CD14-positive monocyte (primary cell): ENCODE measurements around the gene RASAL3. TPM values are rescaled to one million over a fixed set of nuclear protein-coding genes. Genes with fewer than 3 reads are reported as not detected.
A peak's percentile ranks its signal among the peaks of the same experiment; 100 is the strongest.

Experiments
- DNase-seq, 3 donors: peaks; one replicate each; pipeline ENCODE4 v3.0.0-alpha.2; 2011 to 2022
- H2AFZ ChIP-seq: 2 replicates; pipeline ENCODE4 v1.6.0; 2012; ENCODE audit warnings: mild to moderate bottlenecking, low read depth, low read length, inconsistent platforms; ENCODE audit not compliant: insufficient read depth, poor library complexity, severe bottlenecking
- H3K27ac ChIP-seq, 2 donors: 1 replicate in 1 of 2; 2 replicates in 1 of 2; pipeline ENCODE4 v1.5.1; 2012 to 2013; ENCODE audit warnings: low read length in 2 of 2, control low read depth in 1 of 2, inconsistent platforms in 1 of 2, low read depth in 1 of 2, mild to moderate bottlenecking in 1 of 2
- H3K27me3 ChIP-seq, 2 donors: one replicate each; pipeline versions ENCODE4 v1.6.0 to v1.6.1; 2011 to 2013; ENCODE audit warnings: low read length in 2 of 2; ENCODE audit not compliant: control insufficient read depth in 2 of 2, insufficient read depth in 2 of 2
- H3K36me3 ChIP-seq, 2 donors: replicated peaks in 1 of 2; 1 replicate in 1 of 2; 2 replicates in 1 of 2; pipeline versions ENCODE4 v1.5.1 to v1.6.1; 2012 to 2013; ENCODE audit warnings: low read length in 2 of 2, control low read depth in 1 of 2, inconsistent platforms in 1 of 2, mild to moderate bottlenecking in 1 of 2; ENCODE audit not compliant: insufficient read depth in 2 of 2, control insufficient read depth in 1 of 2
- H3K4me1 ChIP-seq, 2 donors: 1 replicate in 1 of 2; 2 replicates in 1 of 2; pipeline versions ENCODE4 v1.5.1 to v1.6.1; 2012 to 2013; ENCODE audit warnings: low read length in 2 of 2, control low read depth in 1 of 2, inconsistent platforms in 1 of 2, mild to moderate bottlenecking in 1 of 2, moderate library complexity in 1 of 2; ENCODE audit not compliant: insufficient read depth in 2 of 2, control insufficient read depth in 1 of 2
- H3K4me2 ChIP-seq: replicated peaks from 2 replicates; pipeline ENCODE3; 2012; ENCODE audit warnings: low read length, moderate library complexity, mild to moderate bottlenecking; ENCODE audit not compliant: poor library complexity, severe bottlenecking; ENCODE audit errors: extremely low read depth
- H3K4me3 ChIP-seq, 3 experiments: fragments of 200-600 bp in 1 of 3; sonication (generic) in 1 of 3; replicated peaks in 1 of 3; 1 replicate in 2 of 3; 2 replicates in 1 of 3; pipeline ENCODE4 v1.5.1; 2011 to 2013; ENCODE audit warnings: low read length in 3 of 3, mild to moderate bottlenecking in 3 of 3, control low read depth in 2 of 3, low read depth in 2 of 3, inconsistent platforms in 1 of 3, moderate library complexity in 1 of 3
- H3K79me2 ChIP-seq: 2 replicates; pipeline ENCODE4 v1.6.0; 2012; ENCODE audit warnings: mild to moderate bottlenecking, control low read depth, inconsistent platforms, low read length, moderate library complexity; ENCODE audit not compliant: insufficient read depth
- H3K9ac ChIP-seq: 2 replicates; pipeline ENCODE4 v1.6.0; 2017; ENCODE audit warnings: low read length, mild to moderate bottlenecking; ENCODE audit not compliant: insufficient read depth, poor library complexity, severe bottlenecking
- H3K9me3 ChIP-seq, 2 donors: replicated peaks in 1 of 2; 1 replicate in 1 of 2; 2 replicates in 1 of 2; pipeline versions ENCODE4 v1.5.1 to v1.6.1; 2012 to 2013; ENCODE audit warnings: low read length in 2 of 2, control low read depth in 1 of 2; ENCODE audit not compliant: control insufficient read depth in 1 of 2, insufficient read depth in 1 of 2
- H4K20me1 ChIP-seq: 2 replicates; pipeline ENCODE4 v1.6.0; 2012; ENCODE audit warnings: mild to moderate bottlenecking, low read length, control low read depth, moderate library complexity; ENCODE audit not compliant: insufficient read depth
- H3K27ac Mint-ChIP-seq, 7 donors: one replicate each; pipeline ENCODE4 v1.8.0; 2020; ENCODE audit warnings: mild to moderate bottlenecking in 7 of 7, mixed read lengths in 7 of 7, moderate library complexity in 6 of 7, inconsistent platforms in 2 of 7
- H3K27me3 Mint-ChIP-seq, 3 donors: one replicate each; pipeline ENCODE4 v1.8.0; 2021 to 2022; ENCODE audit warnings: low read depth in 3 of 3, mild to moderate bottlenecking in 3 of 3, mixed read lengths in 3 of 3, moderate library complexity in 3 of 3, inconsistent platforms in 1 of 3
- H3K36me3 Mint-ChIP-seq, 2 donors: one replicate each; pipeline ENCODE4 v1.8.0; 2020; ENCODE audit warnings: mixed read lengths in 2 of 2, inconsistent platforms in 1 of 2, mild to moderate bottlenecking in 1 of 2
- H3K4me1 Mint-ChIP-seq: one replicate; pipeline ENCODE4 v1.8.0; 2020; ENCODE audit warnings: mild to moderate bottlenecking, mixed read lengths
- H3K4me3 Mint-ChIP-seq, 2 donors: one replicate each; pipeline ENCODE4 v1.8.0; 2020; ENCODE audit warnings: mild to moderate bottlenecking in 2 of 2, mixed read lengths in 2 of 2, moderate library complexity in 1 of 2
- H3K9me3 Mint-ChIP-seq, 7 donors: one replicate each; pipeline ENCODE4 v1.8.0; 2020 to 2022; ENCODE audit warnings: mixed read lengths in 7 of 7, mild to moderate bottlenecking in 6 of 7, moderate library complexity in 6 of 7, inconsistent platforms in 2 of 7
- WGBS: methylation state at CpG from one replicate; pipeline ENCODE4 v1.1.5; 2013; ENCODE audit warnings: missing lambda C conversion rate; ENCODE audit not compliant: insufficient coverage; 5-methylcytosine and 5-hydroxymethylcytosine counted together
- intact Hi-C, 2 donors: fragments of 100-400 bp; cut with micrococcal nuclease; formaldehyde crosslinking; loops; one replicate each; pipeline versions ENCODE4 v1.15.0 to v1.15.1; 2023
- polyA plus RNA-seq, 3 donors: library from polyadenylated mRNA; depleted of rRNA in 1 of 3; unstranded in 2 of 3; stranded (reverse) in 1 of 3; fragments of 300-500 nt in 2 of 3; fragments of >200 nt in 1 of 3; fragmentation: Illumina TruSeq in 2 of 3; gene quantifications; 1 replicate in 2 of 3; 2 replicates in 1 of 3; pipeline ENCODE4 v1.2.3, GENCODE V29; 2012 to 2021
- small RNA-seq: library from RNA; depleted of rRNA; stranded (forward); fragments of <200 nt; gene quantifications from one replicate; pipeline ENCODE3, GENCODE V24; 2012; ENCODE audit warnings: low read depth; ENCODE audit not compliant: insufficient read length
- TF ChIP-seq, protein P1 (sequence below): fragments of 200-600 bp; IDR thresholded peaks from one replicate; pipeline ENCODE4 v1.8.0; 2022; ENCODE audit warnings: antibody characterized with exemption, mild to moderate bottlenecking

The RASAL3 gene
- polyA plus RNA-seq, 3 donors: 4.5 to 45.4 (median 13.6) TPM

DNA sequence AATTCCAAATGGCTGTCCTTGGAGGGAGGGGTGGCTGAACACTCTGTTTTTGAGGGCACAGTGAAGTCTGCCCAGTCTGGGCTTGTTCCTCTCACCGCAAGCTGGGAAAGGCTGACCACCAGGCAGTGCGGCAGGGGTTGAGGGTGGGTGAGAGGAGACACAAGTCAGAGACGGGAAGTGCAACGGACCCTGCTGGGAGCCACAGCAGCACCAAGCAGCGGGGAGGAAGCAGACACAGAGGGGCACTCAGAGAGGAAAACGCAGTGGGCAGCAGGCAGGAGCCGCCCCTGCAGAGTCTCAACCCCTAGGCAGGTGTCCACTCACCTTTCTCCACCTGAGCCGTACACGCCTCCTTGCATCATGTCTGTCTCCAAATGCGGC, 61.2 kb downstream of the RASAL3 start:
- peaks cover 3% of the 10 kb centered on the region for H3K4me1 Mint-ChIP-seq
- Histone ChIP-seq H2AFZ (no peak overlapping the region), H3K4me3 (no peak overlapping the region), H3K4me2 (no peak overlapping the region), H3K27ac (no peak overlapping the region), H3K36me3 (peaks cover 74 to 97% of the 10 kb centered on the region in 2 donors), H3K27me3 (no peaks in the 10 kb centered on the region), H3K9ac (no peak overlapping the region), H4K20me1 (peaks cover 91% of the 10 kb centered on the region), H3K4me1 (no peaks in the 10 kb centered on the region), H3K9me3 (no peaks in the 10 kb centered on the region), H3K79me2 (peaks cover 70% of the 10 kb centered on the region)
- WGBS: 98% methylated on average over 10 of the region's 10 CpGs
- no peak overlapping the region for H3K4me3 Mint-ChIP-seq
- H3K36me3 Mint-ChIP-seq: peaks cover 53 to 80% of the 10 kb centered on the region in 2 donors
- intact Hi-C loops: no loop called here
- H3K9me3 Mint-ChIP-seq: peaks cover 0 to 1% (median 0%) of the 10 kb centered on the region in 7 donors
- no peak for DNase-seq
- H3K27ac Mint-ChIP-seq: peak overlapping the region in 2 of 7 donors; percentile 22 to 37
- H3K27me3 Mint-ChIP-seq: no peaks in the 10 kb centered on the region
- TF ChIP-seq, protein P1, sequence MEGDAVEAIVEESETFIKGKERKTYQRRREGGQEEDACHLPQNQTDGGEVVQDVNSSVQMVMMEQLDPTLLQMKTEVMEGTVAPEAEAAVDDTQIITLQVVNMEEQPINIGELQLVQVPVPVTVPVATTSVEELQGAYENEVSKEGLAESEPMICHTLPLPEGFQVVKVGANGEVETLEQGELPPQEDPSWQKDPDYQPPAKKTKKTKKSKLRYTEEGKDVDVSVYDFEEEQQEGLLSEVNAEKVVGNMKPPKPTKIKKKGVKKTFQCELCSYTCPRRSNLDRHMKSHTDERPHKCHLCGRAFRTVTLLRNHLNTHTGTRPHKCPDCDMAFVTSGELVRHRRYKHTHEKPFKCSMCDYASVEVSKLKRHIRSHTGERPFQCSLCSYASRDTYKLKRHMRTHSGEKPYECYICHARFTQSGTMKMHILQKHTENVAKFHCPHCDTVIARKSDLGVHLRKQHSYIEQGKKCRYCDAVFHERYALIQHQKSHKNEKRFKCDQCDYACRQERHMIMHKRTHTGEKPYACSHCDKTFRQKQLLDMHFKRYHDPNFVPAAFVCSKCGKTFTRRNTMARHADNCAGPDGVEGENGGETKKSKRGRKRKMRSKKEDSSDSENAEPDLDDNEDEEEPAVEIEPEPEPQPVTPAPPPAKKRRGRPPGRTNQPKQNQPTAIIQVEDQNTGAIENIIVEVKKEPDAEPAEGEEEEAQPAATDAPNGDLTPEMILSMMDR: no peak

DNA sequence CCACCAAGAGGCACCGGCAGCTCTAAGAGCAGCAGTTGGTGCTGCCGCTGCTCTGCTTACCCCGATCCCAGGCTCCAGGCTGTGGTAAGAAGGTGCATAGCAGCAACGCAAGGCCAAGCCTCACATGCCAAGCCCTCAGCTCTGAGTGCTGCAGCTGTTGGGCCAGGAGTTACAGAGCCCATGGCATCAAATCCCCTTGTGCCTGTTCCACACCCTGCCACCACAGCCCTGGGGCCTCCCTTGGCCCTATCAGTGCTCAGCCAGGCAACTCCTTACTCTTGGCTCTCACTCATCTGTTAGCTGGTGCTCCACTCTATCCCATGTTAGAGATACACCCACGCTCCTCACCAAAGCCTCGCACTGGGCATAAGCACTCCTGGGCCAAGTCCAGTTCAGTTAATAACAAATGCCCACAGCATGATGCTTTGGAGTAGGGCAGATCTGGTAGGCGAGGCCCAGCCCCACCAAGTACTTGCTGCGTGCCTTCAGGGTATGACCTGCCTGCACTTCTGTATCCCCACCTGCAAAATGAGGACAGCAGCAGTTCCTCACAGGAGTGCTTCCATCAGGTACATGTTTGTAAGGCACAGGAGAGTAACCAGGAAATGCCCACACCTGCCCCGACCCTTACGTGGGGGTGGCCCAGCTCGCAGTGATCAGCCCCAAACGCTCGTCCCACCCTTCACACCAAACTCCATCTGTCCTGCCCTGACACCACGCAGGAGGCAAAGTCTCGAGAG, 61.8 kb downstream of the RASAL3 start:
- Histone ChIP-seq H3K4me3 (no peak overlapping the region), H3K36me3 (peaks cover 79 to 97% of the 10 kb centered on the region in 2 donors), H3K27ac (no peak overlapping the region), H4K20me1 (peaks cover 91% of the 10 kb centered on the region), H3K9ac (no peak overlapping the region), H3K79me2 (peaks cover 64% of the 10 kb centered on the region), H2AFZ (no peak overlapping the region), H3K27me3 (no peaks in the 10 kb centered on the region), H3K4me1 (no peaks in the 10 kb centered on the region), H3K4me2 (no peak overlapping the region), H3K9me3 (no peaks in the 10 kb centered on the region)
- H3K36me3 Mint-ChIP-seq: peaks cover 55 to 80% of the 10 kb centered on the region in 2 donors
- intact Hi-C loops: no loop called here
- WGBS: 99% methylated on average over 7 of the region's 15 CpGs
- no peaks in the 10 kb centered on the region for H3K27me3 Mint-ChIP-seq
- H3K4me3 Mint-ChIP-seq: no peak overlapping the region
- H3K9me3 Mint-ChIP-seq: peaks cover 0 to 1% (median 0%) of the 10 kb centered on the region in 7 donors
- H3K27ac Mint-ChIP-seq: peak overlapping the region in 2 of 7 donors; percentile 22 to 37
- no peak for DNase-seq
- TF ChIP-seq, protein P1: no peak
- peaks cover 3% of the 10 kb centered on the region for H3K4me1 Mint-ChIP-seq

Small RNA genes within 50 kb of the gene (small RNA-seq; reads per million reads assigned to genes)
- not detected for gene MIR1470

Other genes with a start within 250 kb of the RASAL3 start
- 1 to 10 TPM in 2 of 3 donors, under 1 TPM in 1; 0.23 to 1.5 (median 1.4) TPM for gene EPHX3, start 232.1 kb downstream of the RASAL3 start, polyA plus RNA-seq
- 10 to 100 TPM in 1 of 3 donors, 1 to 10 TPM in 2; 3.7 to 19.2 (median 4.2) TPM for gene BRD4, start 132.0 kb downstream of the RASAL3 start, polyA plus RNA-seq
- gene AKAP8, start 84.8 kb downstream of the RASAL3 start, polyA plus RNA-seq: 10 to 100 TPM in 2 of 3 donors, 1 to 10 TPM in 1; 8.0 to 25.9 (median 12.3) TPM
- 100 to 1,000 TPM in 1 of 3 donors, 10 to 100 TPM in 2; 21.4 to 103 (median 39.0) TPM for gene AKAP8L, start 45.6 kb downstream of the RASAL3 start, polyA plus RNA-seq
- gene WIZ, start 14.6 kb downstream of the RASAL3 start, polyA plus RNA-seq: 10 to 100 TPM in 1 of 3 donors, under 1 TPM in 2; 0.47 to 13.7 (median 0.51) TPM
- gene PGLYRP2, start 15.0 kb upstream of the RASAL3 start, polyA plus RNA-seq: under 1 TPM; 0.03 to 0.32 (median 0.15) TPM
- 1 to 10 TPM in 1 of 3 donors, under 1 TPM in 2; 0.08 to 1.1 (median 0.33) TPM for gene CYP4F22, start 44.0 kb upstream of the RASAL3 start, polyA plus RNA-seq
- gene CYP4F8, start 150.7 kb upstream of the RASAL3 start, polyA plus RNA-seq: not detected
- gene CYP4F3, start 176.4 kb upstream of the RASAL3 start, polyA plus RNA-seq: 1 to 10 TPM in 1 of 3 donors, under 1 TPM in 2; 0.56 to 1.2 (median 0.92) TPM
- gene CYP4F12, start 208.5 kb upstream of the RASAL3 start, polyA plus RNA-seq: under 1 TPM in 1 of 3 donors, not detected in 2; 0.09 TPM